Eye (tissue), 1 donor: ENCODE results near the gene SUGP1.
"Not testable (repeated sequence)": the region's sequence is repeated elsewhere in the genome, so short reads cannot be mapped to it uniquely, and the experiment has no call there.

Experiments
- DNase-seq: peaks from one replicate; pipeline ENCODE4 v3.0.0-alpha.2; 2015

SUGP1 gene

GRCh38 chr19:19260417-19261214, 59.7 kb downstream of the SUGP1 start:
- no peak for DNase-seq

DNA sequence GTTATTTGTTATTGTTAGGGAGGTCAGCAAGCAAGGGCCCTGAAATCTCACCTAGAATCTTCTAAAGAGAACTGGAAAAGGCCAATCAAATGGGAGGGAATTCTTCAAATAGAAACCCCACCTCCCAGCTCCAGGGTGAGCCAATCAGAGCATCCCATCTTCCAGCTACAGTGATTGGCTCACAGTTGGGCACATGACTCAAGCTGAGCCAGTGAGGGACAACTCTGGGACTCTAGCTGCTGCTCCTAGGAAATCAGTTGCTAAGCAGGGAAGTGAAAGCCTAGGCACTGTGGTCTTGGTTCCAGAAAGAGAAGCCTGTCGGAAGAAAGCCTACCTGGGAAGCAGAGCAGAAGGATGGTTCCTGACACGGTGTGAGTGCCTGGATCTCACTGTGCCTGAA, 60.6 kb downstream of the SUGP1 start:
- DNase-seq: no peak

DNA sequence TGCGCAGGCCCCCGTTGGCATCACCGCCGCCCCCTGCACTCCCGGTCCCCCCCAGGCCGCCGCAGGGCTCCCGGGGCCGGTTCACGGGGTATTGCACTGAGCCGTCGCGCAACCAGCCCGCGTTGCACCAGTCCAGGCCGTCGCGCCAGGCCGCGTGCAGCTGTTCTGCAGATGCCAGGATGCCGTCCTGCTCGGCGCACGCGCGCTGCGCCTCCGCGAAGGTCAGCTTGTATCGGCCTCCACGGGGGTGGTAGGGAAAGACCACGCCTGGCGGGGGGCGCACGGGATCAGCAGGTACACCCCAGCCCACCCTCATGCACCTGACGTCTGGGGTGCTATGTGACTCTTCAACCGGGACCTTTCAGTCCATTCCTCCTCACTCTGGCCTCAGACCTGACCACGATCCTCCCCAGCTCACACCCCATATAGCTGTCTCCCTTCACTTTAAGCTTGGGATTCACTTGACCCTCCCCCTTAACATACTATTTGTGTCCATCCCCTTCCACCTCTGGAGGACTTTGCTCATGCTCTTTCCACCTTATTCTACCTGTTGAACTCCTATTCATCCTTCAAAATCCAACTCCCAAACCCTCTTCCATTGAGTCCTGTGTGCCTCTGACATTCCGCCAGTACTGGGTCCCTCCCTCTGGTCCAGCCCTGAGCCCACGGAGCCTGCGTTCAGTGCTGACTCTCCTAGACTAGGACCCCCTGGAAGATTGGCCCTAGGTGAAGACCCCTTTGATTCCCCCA, 61.5 kb downstream of the SUGP1 start:
- no peak for DNase-seq

- DNase-seq: no peak
Measured at GRCh38 chr19:19257836-19258588, 62.3 kb downstream of the SUGP1 start.

GRCh38 chr19:19257137-19257536, 63.2 kb downstream of the SUGP1 start:
- no peak for DNase-seq

DNA sequence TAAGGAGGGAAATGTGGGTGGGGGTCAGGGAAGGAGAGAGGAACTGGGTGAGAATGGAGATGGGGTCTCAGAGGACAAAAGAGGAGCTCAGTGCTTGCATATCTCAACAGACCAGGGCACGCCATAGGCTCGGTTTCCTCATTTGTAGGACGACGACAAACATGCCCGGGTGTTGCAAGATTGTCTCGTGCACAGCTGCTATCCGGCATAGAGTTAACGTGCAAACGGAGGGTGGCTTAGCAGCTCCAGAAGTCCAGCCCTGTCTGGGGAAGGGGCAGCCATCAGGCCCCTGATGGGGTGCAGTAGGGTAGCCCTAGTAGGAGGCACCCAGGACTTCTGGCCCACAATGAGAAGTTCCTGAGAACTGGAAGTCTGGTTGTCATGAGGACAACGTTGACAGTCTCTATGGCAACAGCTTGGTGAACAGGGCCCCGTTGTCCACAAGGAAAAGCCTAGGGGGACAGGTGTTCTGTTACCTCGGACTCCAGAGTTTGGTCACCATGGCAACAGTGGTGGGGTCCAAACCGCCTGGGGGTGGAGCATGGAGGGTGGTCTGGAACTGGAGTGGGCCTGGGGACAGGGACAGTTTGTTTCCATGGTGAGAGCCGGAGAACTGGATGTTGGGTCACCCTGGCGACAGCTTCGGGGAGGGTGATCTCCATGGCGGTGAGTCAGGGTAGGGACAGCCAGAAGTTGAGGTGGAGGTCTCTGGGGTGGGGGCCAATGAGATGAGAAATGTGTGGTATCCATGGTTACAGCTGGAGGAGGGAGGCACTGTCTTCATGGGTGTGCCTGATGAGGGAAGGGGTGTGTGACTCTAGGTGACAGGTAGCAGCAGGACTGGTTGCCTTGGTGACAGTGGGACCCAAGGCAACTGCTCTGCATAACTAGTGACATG, 64.0 kb downstream of the SUGP1 start:
- peak; percentile 56 for DNase-seq

DNA sequence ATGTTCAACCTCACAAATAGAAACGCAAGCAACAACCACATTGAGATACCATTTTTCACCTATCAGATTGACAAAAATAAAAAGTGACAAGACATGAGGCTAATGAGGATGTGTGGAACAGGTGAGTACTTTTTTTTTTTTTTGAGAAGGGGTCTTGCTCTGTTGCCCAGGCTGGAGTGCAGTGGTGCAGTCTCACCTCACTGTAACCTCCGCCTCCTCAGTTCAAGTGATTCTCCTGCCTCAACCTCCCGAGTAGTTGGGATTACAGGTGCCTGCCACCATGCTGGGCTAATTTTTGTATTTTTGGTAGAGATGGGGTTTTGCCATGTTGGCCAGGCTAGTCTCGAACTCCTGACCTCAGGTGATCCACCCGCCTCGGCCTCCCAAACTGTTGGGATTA, 66.9 kb downstream of the SUGP1 start:
- not testable (repeated sequence) for DNase-seq

DNA sequence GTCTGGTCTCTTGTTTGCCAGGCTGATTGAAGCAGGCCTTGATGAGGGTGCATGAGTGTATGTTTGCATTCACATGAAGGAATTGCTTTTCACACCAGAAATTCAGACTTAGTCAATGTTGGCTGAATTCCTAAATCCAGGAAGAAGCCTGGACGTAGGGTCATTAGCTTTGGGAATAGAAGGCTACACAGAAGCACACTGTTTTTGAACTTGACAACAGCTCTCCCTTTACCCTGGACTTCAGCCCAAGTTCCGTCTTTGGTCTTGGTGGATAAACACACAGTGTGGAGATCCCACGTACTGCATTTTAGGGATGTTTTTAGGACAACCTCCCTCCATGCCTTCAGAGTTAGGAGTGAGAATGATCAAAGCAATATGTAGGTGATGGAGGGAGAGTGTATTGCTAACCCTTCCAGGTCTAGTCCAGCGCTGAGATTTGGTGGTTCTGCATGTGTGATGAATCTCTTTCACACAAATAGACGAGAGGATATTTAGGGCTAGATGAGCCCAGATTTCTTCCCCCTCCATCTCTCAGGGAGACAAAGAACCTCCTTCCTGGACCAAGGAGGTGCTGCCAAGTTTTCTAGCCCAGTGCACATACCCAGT, 70.0 kb downstream of the SUGP1 start:
- DNase-seq: no peak

GRCh38 chr19:19240476-19240875, 79.8 kb downstream of the SUGP1 start:
- no peak for DNase-seq

DNA sequence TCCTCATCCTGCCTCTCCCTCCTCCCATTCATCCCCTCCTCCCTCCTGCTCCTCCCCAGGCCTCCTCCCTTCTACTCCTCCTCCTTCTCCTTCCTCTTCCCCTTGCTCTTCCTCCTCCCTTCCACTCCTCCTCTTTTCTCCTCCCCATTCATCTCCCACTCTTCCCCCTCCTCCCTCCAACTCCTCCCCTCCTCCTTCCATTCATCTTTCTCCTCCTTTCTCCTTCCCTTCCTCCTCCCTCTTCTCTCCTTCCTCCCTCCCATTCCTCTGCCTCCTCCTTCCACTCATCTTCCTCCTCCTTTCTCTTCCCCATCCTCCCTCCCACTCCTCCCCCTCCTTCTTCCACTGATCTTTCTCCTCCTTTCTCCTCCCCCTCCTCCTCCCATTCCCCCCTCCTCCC, 80.6 kb downstream of the SUGP1 start:
- no peak for DNase-seq

DNA sequence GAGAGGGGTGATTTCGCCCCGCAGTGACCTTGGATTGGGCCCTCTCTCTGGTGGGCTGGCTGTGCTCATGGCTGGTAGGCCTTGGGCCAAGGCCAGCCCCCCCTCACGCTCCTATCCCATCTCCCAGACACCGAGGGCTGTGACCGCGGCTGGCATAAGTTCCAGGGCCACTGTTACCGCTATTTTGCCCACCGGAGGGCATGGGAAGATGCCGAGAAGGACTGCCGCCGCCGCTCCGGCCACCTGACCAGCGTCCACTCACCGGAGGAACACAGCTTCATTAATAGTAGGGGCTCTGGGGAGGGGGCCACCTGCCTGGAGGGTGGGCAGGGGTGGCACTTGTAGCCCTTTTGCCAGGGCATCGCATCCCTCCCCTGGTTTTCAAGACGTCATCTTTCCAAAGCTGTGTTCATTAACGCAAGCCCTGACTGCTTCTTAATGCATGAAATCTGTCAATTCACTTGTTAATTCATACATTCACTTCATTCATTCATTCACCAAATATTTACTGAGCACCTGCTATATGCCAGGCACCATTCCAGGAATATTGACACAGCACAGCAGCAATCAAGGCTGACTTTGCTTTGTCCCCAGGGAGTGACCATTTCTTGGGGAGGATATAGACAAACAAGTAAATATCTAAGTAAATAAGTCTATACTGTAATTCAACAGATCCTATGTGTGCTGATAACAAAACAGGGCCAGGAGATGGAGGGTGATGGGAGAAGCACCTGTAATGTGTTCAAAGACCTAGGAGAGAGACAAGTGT, 82.0 kb downstream of the SUGP1 start:
- DNase-seq: no peak

- DNase-seq: no peak
Measured at GRCh38 chr19:19236173-19236572, 84.1 kb downstream of the SUGP1 start.

DNA sequence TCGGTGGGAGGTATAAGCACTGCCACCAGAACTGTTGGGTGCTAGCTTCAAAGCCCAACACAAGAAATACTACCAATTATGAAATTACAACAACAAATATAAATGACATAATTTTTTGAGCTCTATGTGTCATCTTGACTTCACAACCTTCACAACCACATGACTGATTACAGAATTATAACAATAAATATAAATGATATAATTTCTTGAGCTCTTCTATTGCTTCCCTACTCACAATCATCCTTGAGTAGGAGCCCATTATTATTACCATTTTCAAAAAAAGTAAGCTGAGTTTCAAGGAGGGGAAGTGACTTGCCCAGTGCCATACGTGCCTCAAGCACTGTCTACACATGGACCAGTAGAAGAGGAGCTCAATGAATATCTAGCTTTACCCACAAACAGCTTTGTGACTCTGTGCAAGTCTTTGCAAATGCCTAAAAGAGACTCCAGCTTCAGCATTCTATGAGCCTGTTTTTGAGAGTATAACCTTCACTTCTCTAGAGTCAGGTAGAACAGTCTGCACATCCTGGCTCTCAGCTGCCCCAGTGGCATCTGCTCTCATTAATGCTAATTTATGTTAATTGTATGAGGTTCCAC, 86.0 kb downstream of the SUGP1 start:
- DNase-seq: no peak

- no peak for DNase-seq
Measured at GRCh38 chr19:19232261-19232721, 88.0 kb downstream of the SUGP1 start.

DNA sequence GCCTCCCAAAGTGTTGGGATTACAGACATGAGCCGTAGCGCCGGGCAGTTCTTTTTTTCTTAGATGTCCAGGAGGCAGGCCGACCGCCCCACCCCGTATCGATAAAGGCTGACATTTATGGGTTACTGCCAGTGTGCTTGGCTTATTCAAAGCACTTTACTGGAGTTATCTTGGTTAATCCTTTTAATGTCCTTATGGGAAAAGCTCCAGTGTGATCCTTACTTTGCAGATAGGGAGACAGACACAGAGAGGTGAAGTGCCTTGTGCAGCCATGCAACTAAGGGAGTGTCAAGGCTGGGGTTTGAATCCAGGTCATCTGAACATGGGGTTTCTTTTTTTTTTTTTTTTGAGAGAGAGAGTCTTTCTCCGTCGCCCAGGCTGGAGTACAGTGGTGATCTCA, 89.3 kb downstream of the SUGP1 start:
- DNase-seq: no peak

- no peak for DNase-seq
Measured at GRCh38 chr19:19229701-19230100, 90.6 kb downstream of the SUGP1 start.

GRCh38 chr19:19227217-19227616, 93.1 kb downstream of the SUGP1 start:
- no peak for DNase-seq

GRCh38 chr19:19226663-19227062, 93.6 kb downstream of the SUGP1 start:
- DNase-seq: no peak

DNA sequence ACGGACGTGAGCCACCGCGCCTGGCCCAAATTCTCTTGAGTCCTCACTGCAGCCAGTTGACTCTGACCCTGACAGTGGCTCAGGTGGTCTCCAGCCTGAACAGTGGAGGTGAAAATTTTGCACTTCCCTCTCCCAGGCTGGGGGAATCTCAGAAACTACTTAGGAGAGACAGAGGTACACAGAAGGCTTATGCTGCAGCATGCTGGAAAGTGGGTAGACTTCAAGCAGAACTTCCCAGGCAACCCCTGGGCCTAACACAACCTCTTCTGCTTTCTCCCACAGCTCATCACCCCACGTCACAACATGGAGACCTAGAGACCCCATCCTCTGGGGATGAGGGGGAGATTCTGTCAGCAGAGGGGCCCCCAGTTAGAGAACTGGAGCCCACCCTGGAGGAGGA, 94.1 kb downstream of the SUGP1 start:
- no peak for DNase-seq
